OCI-LY3 (cell line): Measurements from ENCODE around the gene GRAMD2B.

Experiments
- EZH2phosphoT487 ChIP-seq: fragments of 200-600 bp; shearing (Covaris generic); IDR thresholded peaks from 2 replicates; pipeline ENCODE4 v1.6.1; 2018; ENCODE audit warnings: antibody characterized with exemption, mixed run types, low read depth
- TF ChIP-seq, protein P1 (sequence below): fragments of 200-600, 300-600 bp; sonication (generic); IDR thresholded peaks from 2 replicates; pipeline ENCODE4 v1.5.1; 2014; ENCODE audit warnings: antibody characterized with exemption, low read length, low read depth

DNA sequence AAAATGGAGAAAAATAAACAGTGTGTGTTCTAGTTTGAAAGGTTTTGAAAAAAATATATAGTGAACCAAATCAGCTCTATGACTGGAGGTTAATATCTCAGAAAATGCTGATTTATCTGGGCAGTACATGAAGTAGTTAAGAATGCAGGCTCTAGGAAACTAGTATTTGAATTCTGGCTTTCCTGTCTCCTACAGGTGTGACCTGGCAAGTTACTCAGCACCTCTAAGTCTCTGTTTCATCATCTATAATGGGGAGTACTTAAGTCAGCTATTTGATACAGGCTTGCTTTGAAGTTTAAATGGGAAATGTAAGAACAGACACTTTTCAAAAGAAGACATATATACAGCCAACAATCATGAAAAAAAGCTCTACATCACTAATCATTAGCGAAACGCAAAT, 5.2 kb downstream of the GRAMD2B start:
- TF ChIP-seq, protein P1, sequence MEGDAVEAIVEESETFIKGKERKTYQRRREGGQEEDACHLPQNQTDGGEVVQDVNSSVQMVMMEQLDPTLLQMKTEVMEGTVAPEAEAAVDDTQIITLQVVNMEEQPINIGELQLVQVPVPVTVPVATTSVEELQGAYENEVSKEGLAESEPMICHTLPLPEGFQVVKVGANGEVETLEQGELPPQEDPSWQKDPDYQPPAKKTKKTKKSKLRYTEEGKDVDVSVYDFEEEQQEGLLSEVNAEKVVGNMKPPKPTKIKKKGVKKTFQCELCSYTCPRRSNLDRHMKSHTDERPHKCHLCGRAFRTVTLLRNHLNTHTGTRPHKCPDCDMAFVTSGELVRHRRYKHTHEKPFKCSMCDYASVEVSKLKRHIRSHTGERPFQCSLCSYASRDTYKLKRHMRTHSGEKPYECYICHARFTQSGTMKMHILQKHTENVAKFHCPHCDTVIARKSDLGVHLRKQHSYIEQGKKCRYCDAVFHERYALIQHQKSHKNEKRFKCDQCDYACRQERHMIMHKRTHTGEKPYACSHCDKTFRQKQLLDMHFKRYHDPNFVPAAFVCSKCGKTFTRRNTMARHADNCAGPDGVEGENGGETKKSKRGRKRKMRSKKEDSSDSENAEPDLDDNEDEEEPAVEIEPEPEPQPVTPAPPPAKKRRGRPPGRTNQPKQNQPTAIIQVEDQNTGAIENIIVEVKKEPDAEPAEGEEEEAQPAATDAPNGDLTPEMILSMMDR = no peak
- TF ChIP-seq EZH2phosphoT487 = no peak
